SU-DHL-6 (cell line): ENCODE measurements around the gene CTPS2.

Source experiments
- H2AFZ ChIP-seq: fragments of 200-600 bp; sonication (generic); 2 replicates; pipeline ENCODE4 v1.6.1; 2014; ENCODE audit warnings: low read depth, mild to moderate bottlenecking, moderate library complexity, mixed read lengths, antibody characterized with exemption, low read length; ENCODE audit not compliant: severe bottlenecking
- H3F3A ChIP-seq: fragments of 200-600 bp; shearing (Covaris generic); 2 replicates; pipeline ENCODE4 v1.6.0; 2016; ENCODE audit warnings: antibody characterized with exemption, mild to moderate bottlenecking; ENCODE audit not compliant: insufficient read depth
- H3K27ac ChIP-seq: fragments of 200-600 bp; sonication (generic); 2 replicates; pipeline ENCODE4 v1.5.1; 2016; ENCODE audit warnings: low read depth, mild to moderate bottlenecking, low read length, moderate library complexity, mixed read lengths
- H3K27me3 ChIP-seq: fragments of 200-600 bp; sonication (generic), shearing (Covaris generic); 2 replicates; pipeline ENCODE4 v1.6.0; 2014; ENCODE audit warnings: mild to moderate bottlenecking, low read length
- H3K36me3 ChIP-seq: fragments of 200-600 bp; sonication (generic); 2 replicates; pipeline ENCODE4 v1.6.1; 2014; ENCODE audit warnings: mild to moderate bottlenecking, low read length, mixed read lengths
- H3K4me2 ChIP-seq: fragments of 300-600, 200-600 bp; shearing (Covaris generic), sonication (generic); 2 replicates; pipeline ENCODE4 v1.6.0; 2014; ENCODE audit warnings: low read length, low read depth, mild to moderate bottlenecking; ENCODE audit not compliant: poor library complexity, severe bottlenecking
- H3K4me3 ChIP-seq: fragments of 200-600 bp; sonication (generic); 2 replicates; pipeline ENCODE4 v1.5.1; 2014; ENCODE audit warnings: antibody characterized with exemption, low read length, mild to moderate bottlenecking, mixed read lengths; ENCODE audit not compliant: insufficient read depth, poor library complexity, severe bottlenecking
- H3K79me2 ChIP-seq: fragments of 200-600 bp; sonication (generic); 2 replicates; pipeline ENCODE4 v1.6.1; 2014; ENCODE audit warnings: mild to moderate bottlenecking, low read length, moderate library complexity; ENCODE audit not compliant: insufficient read depth
- H3K9ac ChIP-seq: fragments of 200-600 bp; sonication (generic); 2 replicates; pipeline ENCODE4 v1.7.0; 2014; ENCODE audit warnings: mild to moderate bottlenecking, low read length
- H3K9me2 ChIP-seq: fragments of 200-600 bp; sonication (generic); replicated peaks from 2 replicates; pipeline ENCODE4 v1.6.1; 2014; ENCODE audit warnings: low read length; ENCODE audit not compliant: insufficient read depth
- H3K9me3 ChIP-seq: fragments of 200-600 bp; sonication (generic); 2 replicates; pipeline ENCODE4 v1.6.1; 2014; ENCODE audit warnings: low read length, mixed read lengths; ENCODE audit not compliant: insufficient read depth
- H4K20me1 ChIP-seq: fragments of 200-600 bp; sonication (generic); 2 replicates; pipeline ENCODE4 v1.6.1; 2014; ENCODE audit warnings: low read depth, mild to moderate bottlenecking, antibody characterized with exemption, low read length, moderate library complexity, mixed read lengths
- CTCF ChIP-seq: fragments of 200-600 bp; sonication (generic); IDR thresholded peaks from one replicate; pipeline ENCODE4 v1.5.1; 2017; ENCODE audit warnings: antibody characterized with exemption, mild to moderate bottlenecking, low read length, moderate library complexity; ENCODE audit not compliant: insufficient read depth, poor library complexity, severe bottlenecking
- EZH2phosphoT487 ChIP-seq: fragments of 200-600 bp; sonication (generic), shearing (Covaris generic); conservative IDR thresholded peaks from 2 replicates; pipeline ENCODE4 v1.6.1; 2018; ENCODE audit warnings: mild to moderate bottlenecking, antibody characterized with exemption, low read length, moderate library complexity, mixed read lengths

The CTPS2 gene

GRCh38 chrX:16700734-16701133 is 11.7 kb downstream of the CTPS2 start:
- no peaks in the 10 kb centered on the region for H3K9me3 ChIP-seq
- H2AFZ ChIP-seq, result no peak overlapping the region
- no peaks in the 10 kb centered on the region for H3K9me2 ChIP-seq
- H3K27me3 ChIP-seq, result no peaks in the 10 kb centered on the region
- no peaks in the 10 kb centered on the region for H3K79me2 ChIP-seq
- H3K9ac ChIP-seq, result no peak overlapping the region
- TF ChIP-seq CTCF, result no peak
- no peaks in the 10 kb centered on the region for H3K36me3 ChIP-seq
- peaks cover 11% of the 10 kb centered on the region for H3F3A ChIP-seq
- H3K4me2 ChIP-seq, result no peak overlapping the region
- H4K20me1 ChIP-seq, result no peaks in the 10 kb centered on the region
- H3K4me3 ChIP-seq, result no peak overlapping the region
- no peak overlapping the region for H3K27ac ChIP-seq

GRCh38 chrX:16699389-16699788 is 13.1 kb downstream of the CTPS2 start:
- Histone ChIP-seq H3K27me3 (no peaks in the 10 kb centered on the region), H3K36me3 (no peaks in the 10 kb centered on the region)
- TF ChIP-seq CTCF (no peak), EZH2phosphoT487 (no peak)

GRCh38 chrX:16696956-16697355 is 15.5 kb downstream of the CTPS2 start:
- Histone ChIP-seq H3K79me2 (no peaks in the 10 kb centered on the region), H3K4me3 (no peak overlapping the region), H2AFZ (no peak overlapping the region), H4K20me1 (no peaks in the 10 kb centered on the region), H3F3A (no peaks in the 10 kb centered on the region), H3K9me3 (no peaks in the 10 kb centered on the region), H3K9ac (no peak overlapping the region), H3K27me3 (no peaks in the 10 kb centered on the region), H3K4me2 (no peak overlapping the region), H3K36me3 (no peaks in the 10 kb centered on the region), H3K9me2 (no peaks in the 10 kb centered on the region), H3K27ac (no peak overlapping the region)
- no peak for TF ChIP-seq EZH2phosphoT487
- TF ChIP-seq CTCF, result no peak

More at GRCh38 chrX:16699389-16699788, 13.1 kb downstream of the CTPS2 start:
- H3K27ac ChIP-seq, result no peak overlapping the region
- H4K20me1 ChIP-seq, result no peaks in the 10 kb centered on the region
- no peaks in the 10 kb centered on the region for H3K9me2 ChIP-seq
- H3K9me3 ChIP-seq, result no peaks in the 10 kb centered on the region
- peaks cover 3% of the 10 kb centered on the region; the same call in 1 of the 2 replicates for H3F3A ChIP-seq
- no peak overlapping the region for H3K4me2 ChIP-seq
- no peaks in the 10 kb centered on the region for H3K79me2 ChIP-seq
- H2AFZ ChIP-seq, result no peak overlapping the region
- H3K9ac ChIP-seq, result no peak overlapping the region
- no peak overlapping the region for H3K4me3 ChIP-seq
